Measurements from ENCODE around the gene SLC37A1. TPM values are rescaled to one million over a fixed set of nuclear protein-coding genes. Genes with fewer than 3 reads are reported as not detected.
"Not testable (repeated sequence)": the region's sequence is repeated elsewhere in the genome, so short reads cannot be mapped to it uniquely, and the experiment has no call there.

SLC37A1 gene
- total RNA-seq, 2 donors from 2014 or later: 3.8 to 17.7 TPM

- Mint-ChIP-seq H3K9me3 (peaks cover 7% of the 10 kb centered on the region), H3K4me3 (peak overlapping the region; percentile 31), H3K36me3 (ENCODE audit: low read depth) (no peaks in the 10 kb centered on the region), H3K27ac (peak overlapping the region; percentile 45), H3K4me1 (peaks cover 20% of the 10 kb centered on the region), H3K27me3 (no peaks in the 10 kb centered on the region)
- ATAC-seq (replicated peaks): peak; percentile 92
These were observed 96.2 kb downstream of the SLC37A1 start for GRCh38 chr21:42609811-42610210.

- Mint-ChIP-seq H3K27ac (no peak overlapping the region), H3K9me3 (peaks cover 3% of the 10 kb centered on the region), H3K27me3 (no peaks in the 10 kb centered on the region), H3K4me3 (no peak overlapping the region), H3K4me1 (peaks cover 20% of the 10 kb centered on the region), H3K36me3 (ENCODE audit: low read depth) (no peaks in the 10 kb centered on the region)
- ATAC-seq (replicated peaks): no peak
These were observed 98.2 kb downstream of the SLC37A1 start for GRCh38 chr21:42611852-42612251.

GRCh38 chr21:42612390-42612789 lies 98.7 kb downstream of the SLC37A1 start:
- Mint-ChIP-seq H3K27me3 (no peaks in the 10 kb centered on the region), H3K27ac (no peak overlapping the region), H3K4me1 (peaks cover 20% of the 10 kb centered on the region), H3K36me3 (ENCODE audit: low read depth) (no peaks in the 10 kb centered on the region), H3K9me3 (peaks cover 3% of the 10 kb centered on the region), H3K4me3 (no peak overlapping the region)
- no peak for ATAC-seq (replicated peaks)

GRCh38 chr21:42613756-42614155 lies 100.1 kb downstream of the SLC37A1 start:
- Mint-ChIP-seq H3K4me1 (peaks cover 20% of the 10 kb centered on the region), H3K9me3 (peaks cover 3% of the 10 kb centered on the region), H3K27ac (no peak overlapping the region), H3K36me3 (ENCODE audit: low read depth) (no peaks in the 10 kb centered on the region), H3K4me3 (no peak overlapping the region), H3K27me3 (no peaks in the 10 kb centered on the region)
- no peak for ATAC-seq (replicated peaks)

GRCh38 chr21:42614396-42614795 lies 100.7 kb downstream of the SLC37A1 start:
- ATAC-seq (replicated peaks): peak; percentile 59
- no peaks in the 10 kb centered on the region for H3K27me3 Mint-ChIP-seq
- no peak overlapping the region for H3K27ac Mint-ChIP-seq
- no peaks in the 10 kb centered on the region for H3K36me3 Mint-ChIP-seq (ENCODE audit: low read depth)
- H3K4me1 Mint-ChIP-seq: peaks cover 15% of the 10 kb centered on the region
- no peaks in the 10 kb centered on the region for H3K9me3 Mint-ChIP-seq
- no peak overlapping the region for H3K4me3 Mint-ChIP-seq

- no peaks in the 10 kb centered on the region for H3K36me3 Mint-ChIP-seq (ENCODE audit: low read depth)
- H3K27me3 Mint-ChIP-seq: no peaks in the 10 kb centered on the region
- no peak overlapping the region for H3K27ac Mint-ChIP-seq
- peak; percentile 81 for ATAC-seq (replicated peaks)
- peaks cover 11% of the 10 kb centered on the region for H3K4me1 Mint-ChIP-seq
- no peak overlapping the region for H3K4me3 Mint-ChIP-seq
- no peaks in the 10 kb centered on the region for H3K9me3 Mint-ChIP-seq
These were observed 101.2 kb downstream of the SLC37A1 start for GRCh38 chr21:42614811-42615351.

DNA sequence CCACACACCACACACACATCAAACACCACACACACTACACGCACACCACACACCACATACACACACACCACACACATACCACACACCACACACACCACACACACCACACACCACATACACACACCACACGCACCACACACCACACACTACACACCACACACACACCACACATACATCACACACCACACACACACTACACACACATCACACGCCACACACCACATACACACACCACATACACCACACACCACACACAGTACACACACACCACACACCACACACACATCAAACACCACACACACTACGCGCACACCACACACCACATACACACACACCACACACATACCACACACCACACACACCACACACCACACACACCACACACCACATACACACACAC lies 101.7 kb downstream of the SLC37A1 start:
- not testable (repeated sequence) for H3K36me3 Mint-ChIP-seq (ENCODE audit: low read depth); H3K4me3 Mint-ChIP-seq; H3K9me3 Mint-ChIP-seq; ATAC-seq (replicated peaks); H3K27ac Mint-ChIP-seq; H3K4me1 Mint-ChIP-seq; H3K27me3 Mint-ChIP-seq

GRCh38 chr21:42615924-42616323 lies 102.3 kb downstream of the SLC37A1 start:
- no peak overlapping the region for H3K27ac Mint-ChIP-seq
- H3K4me1 Mint-ChIP-seq: peaks cover 4% of the 10 kb centered on the region
- no peaks in the 10 kb centered on the region for H3K9me3 Mint-ChIP-seq
- ATAC-seq (replicated peaks): no peak
- no peak overlapping the region for H3K4me3 Mint-ChIP-seq
- no peaks in the 10 kb centered on the region for H3K27me3 Mint-ChIP-seq
- H3K36me3 Mint-ChIP-seq (ENCODE audit: low read depth): no peaks in the 10 kb centered on the region

DNA sequence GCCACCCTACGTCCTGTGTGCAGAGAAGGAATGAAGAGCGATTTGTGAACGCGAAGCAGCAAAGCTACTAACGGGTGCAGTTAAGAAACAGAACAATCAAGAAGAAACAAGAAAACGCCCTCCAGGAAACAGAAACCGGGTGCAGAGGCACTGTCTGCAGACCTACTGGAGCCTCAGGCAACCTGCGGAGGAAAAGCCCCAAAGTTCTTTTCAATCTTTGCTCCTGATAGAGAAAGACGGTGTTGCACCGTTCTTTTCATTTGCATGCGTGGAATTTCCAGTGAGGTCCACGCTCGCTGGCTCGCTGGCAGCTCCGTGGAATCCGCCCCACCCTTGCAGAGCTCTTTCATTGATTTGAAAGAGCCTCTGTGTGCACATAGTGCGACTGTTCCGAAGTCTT lies 102.8 kb downstream of the SLC37A1 start:
- no peaks in the 10 kb centered on the region for H3K27me3 Mint-ChIP-seq
- no peaks in the 10 kb centered on the region for H3K9me3 Mint-ChIP-seq
- H3K36me3 Mint-ChIP-seq (ENCODE audit: low read depth): no peaks in the 10 kb centered on the region
- H3K4me1 Mint-ChIP-seq: peaks cover 4% of the 10 kb centered on the region
- H3K27ac Mint-ChIP-seq: no peak overlapping the region
- no peak for ATAC-seq (replicated peaks)
- H3K4me3 Mint-ChIP-seq: no peak overlapping the region

- Mint-ChIP-seq H3K4me3 (no peak overlapping the region), H3K4me1 (peaks cover 4% of the 10 kb centered on the region), H3K9me3 (no peaks in the 10 kb centered on the region), H3K36me3 (ENCODE audit: low read depth) (no peaks in the 10 kb centered on the region), H3K27ac (no peak overlapping the region), H3K27me3 (no peaks in the 10 kb centered on the region)
- no peak for ATAC-seq (replicated peaks)
These were observed 103.3 kb downstream of the SLC37A1 start for GRCh38 chr21:42616941-42617340.

DNA sequence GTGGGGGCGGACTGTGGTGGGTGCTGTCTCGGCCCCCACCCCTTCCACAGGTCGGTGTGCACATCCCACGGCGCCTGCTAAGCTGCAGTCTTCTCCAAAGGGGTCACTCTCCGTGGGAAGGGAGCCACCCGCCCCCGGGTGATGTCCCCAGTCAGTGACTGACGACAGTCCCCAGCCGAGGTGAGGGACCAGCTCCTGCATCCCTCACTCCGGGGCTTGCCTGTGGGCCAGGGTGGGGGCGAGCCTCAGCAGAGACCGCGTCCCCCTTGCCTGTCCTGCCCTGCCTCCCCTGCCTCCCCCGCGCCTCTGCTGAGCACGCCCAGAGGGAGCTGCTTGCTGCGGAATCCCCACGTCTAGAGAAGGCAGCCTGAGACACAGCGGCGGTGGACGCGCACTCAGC lies 103.8 kb downstream of the SLC37A1 start:
- no peaks in the 10 kb centered on the region for H3K36me3 Mint-ChIP-seq (ENCODE audit: low read depth)

GRCh38 chr21:42618707-42619102 lies 105.1 kb downstream of the SLC37A1 start:
- Mint-ChIP-seq H3K27me3 (peaks cover 3% of the 10 kb centered on the region), H3K4me3 (no peak overlapping the region), H3K9me3 (no peaks in the 10 kb centered on the region), H3K27ac (no peak overlapping the region), H3K4me1 (peaks cover under 1% of the 10 kb centered on the region), H3K36me3 (ENCODE audit: low read depth) (no peaks in the 10 kb centered on the region)
- ATAC-seq (replicated peaks): no peak

More for the DNA sequence above, 103.8 kb downstream of the SLC37A1 start:
- Mint-ChIP-seq H3K27me3 (peaks cover 2% of the 10 kb centered on the region), H3K4me1 (peaks cover 4% of the 10 kb centered on the region), H3K27ac (no peak overlapping the region), H3K4me3 (no peak overlapping the region), H3K9me3 (no peaks in the 10 kb centered on the region)
- no peak for ATAC-seq (replicated peaks)

DNA sequence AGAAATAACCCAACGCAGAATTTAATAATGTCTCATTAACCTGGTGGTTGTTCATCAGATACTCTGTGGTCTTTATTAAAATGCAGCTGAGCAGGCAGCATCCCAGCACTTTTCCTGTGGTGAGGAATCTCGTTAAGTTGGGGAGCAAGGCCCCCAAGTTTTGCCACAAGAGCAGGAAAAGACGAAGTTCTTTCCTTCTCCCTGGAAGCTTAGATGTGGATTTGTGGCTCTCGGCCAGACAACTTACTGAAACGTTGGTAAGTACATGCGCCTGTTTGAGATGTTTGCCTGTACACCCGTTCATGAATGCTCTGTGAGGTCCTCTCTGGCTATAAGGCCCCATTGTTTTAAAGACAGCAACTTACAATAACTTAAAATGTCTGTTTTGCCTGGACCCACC lies 105.5 kb downstream of the SLC37A1 start:
- Mint-ChIP-seq H3K27me3 (peaks cover 3% of the 10 kb centered on the region), H3K4me1 (no peaks in the 10 kb centered on the region), H3K9me3 (no peaks in the 10 kb centered on the region), H3K4me3 (no peak overlapping the region), H3K36me3 (ENCODE audit: low read depth) (no peaks in the 10 kb centered on the region), H3K27ac (no peak overlapping the region)
- ATAC-seq (replicated peaks): no peak

GRCh38 chr21:42619841-42620240 lies 106.2 kb downstream of the SLC37A1 start:
- ATAC-seq (replicated peaks): no peak
- Mint-ChIP-seq H3K27ac (no peak overlapping the region), H3K4me3 (no peak overlapping the region), H3K9me3 (no peaks in the 10 kb centered on the region), H3K36me3 (ENCODE audit: low read depth) (no peaks in the 10 kb centered on the region), H3K4me1 (no peaks in the 10 kb centered on the region), H3K27me3 (peaks cover 3% of the 10 kb centered on the region)

DNA sequence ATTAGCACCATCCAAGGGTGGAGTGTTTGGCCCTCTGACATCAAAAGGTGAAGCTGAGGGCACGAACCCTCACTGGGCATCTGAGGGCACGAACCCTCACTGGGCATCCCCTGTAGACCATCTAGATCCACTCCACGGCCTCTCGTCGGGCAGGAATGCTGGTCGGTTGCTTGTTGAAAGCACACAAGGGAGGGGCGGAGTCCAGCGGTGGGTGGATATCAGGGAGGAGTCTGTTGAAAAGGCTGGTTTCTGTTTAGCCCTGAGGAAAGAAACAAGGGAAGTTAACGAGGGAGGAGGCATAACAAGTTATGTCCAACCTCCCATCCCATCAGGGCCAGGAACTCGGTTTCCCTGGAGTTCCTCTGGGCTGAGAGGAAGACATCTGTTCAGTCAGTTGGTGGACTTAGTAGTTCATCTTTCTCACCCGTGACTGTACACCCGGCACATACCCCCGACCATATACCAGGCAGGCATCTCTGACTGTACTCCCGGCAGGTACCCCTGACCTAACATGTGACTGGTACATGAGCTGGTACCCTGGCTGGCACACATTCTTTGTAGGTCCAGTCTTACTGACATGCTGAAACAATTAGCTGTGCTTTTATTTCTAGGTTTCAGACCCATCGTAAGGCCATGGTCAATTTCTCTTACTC lies 107.6 kb downstream of the SLC37A1 start:
- Mint-ChIP-seq H3K4me1 (no peaks in the 10 kb centered on the region), H3K27me3 (peaks cover 3% of the 10 kb centered on the region), H3K36me3 (ENCODE audit: low read depth) (no peaks in the 10 kb centered on the region), H3K4me3 (no peak overlapping the region), H3K9me3 (no peaks in the 10 kb centered on the region), H3K27ac (peak overlapping the region; percentile 30)
- no peak for ATAC-seq (replicated peaks)

Data from activated T-helper 17 cell treated with anti-CD3 and anti-CD28 coated beads, Interleukin-2, amount 50 U/mL, for 72 hours (primary cell).